ENCODE data around the gene HSD11B2.

DNA sequence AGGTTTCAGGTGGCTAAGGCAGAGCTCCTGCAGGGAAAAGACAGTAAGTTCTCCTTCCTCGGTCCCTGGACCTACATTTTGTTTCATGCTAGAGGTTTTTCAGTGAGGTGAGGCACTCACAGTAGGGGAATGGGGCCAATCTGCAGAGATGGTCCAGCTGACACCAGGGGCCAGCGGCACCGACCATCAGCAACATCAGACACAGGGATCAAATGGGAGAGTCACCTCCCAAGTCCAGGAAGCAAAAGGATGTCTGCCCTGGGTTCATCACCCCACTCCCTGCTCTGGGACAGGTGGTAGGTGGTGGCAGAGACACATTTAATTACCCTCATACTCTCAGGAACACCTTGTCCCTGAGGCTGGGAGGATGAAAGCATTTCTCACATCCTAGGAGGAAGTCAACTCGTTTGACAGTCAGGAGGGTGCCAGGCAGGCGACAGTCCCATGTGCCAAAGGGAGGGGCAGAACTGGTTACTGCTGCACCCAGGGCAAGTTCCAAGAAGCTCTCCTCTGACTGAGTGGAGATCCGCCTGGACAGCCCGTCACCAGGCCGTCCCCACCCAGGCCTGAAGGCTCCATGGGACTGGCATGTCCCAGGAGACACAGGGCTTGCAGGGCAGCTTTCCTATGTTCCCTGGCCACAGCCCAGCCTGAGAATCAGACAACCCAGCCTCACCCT is 30.8 kb downstream of the HSD11B2 start:
- TF ChIP-seq CTCF (IDR thresholded peaks at IDR 0.05; ENCODE audit: low read depth, low read length) (no peak), POLR2A (IDR thresholded peaks at IDR 0.05; ENCODE audit: extremely low read depth, insufficient read length) (no peak), MYC (IDR thresholded peaks at IDR 0.05; ENCODE audit: low read depth, low read length) (no peak), MAX (IDR thresholded peaks at IDR 0.05; ENCODE audit: low read depth, low read length) (no peak)

Data from NB4 (cell line).